Lung (tissue), 12 donors: ENCODE data around the gene SESN1. TPM values are rescaled to one million over a fixed set of nuclear protein-coding genes. Genes with fewer than 3 reads are reported as not detected.
A peak's percentile ranks its signal among the peaks of the same experiment; 100 is the strongest.

Experiments
- ATAC-seq: fragments of 200-7000 bp; cut with Tn5 transposase; one replicate; pipeline ENCODE4 v1.9.1; 2020; ENCODE audit warnings: moderate number of reproducible peaks; ENCODE audit not compliant: insufficient read depth, low FRiP score
- DNase-seq, 3 donors: peaks; one replicate each; pipeline ENCODE4 v3.0.0-alpha.2; 2013 to 2017
- H3K27ac ChIP-seq, 2 donors: one replicate each; pipeline ENCODE4 v1.5.1; 2013; ENCODE audit warnings: mild to moderate bottlenecking in 2 of 2, moderate library complexity in 2 of 2, control low read depth in 1 of 2, inconsistent platforms in 1 of 2, low read depth in 1 of 2, low read length in 1 of 2
- H3K27me3 ChIP-seq, 3 donors: one replicate each; pipeline ENCODE4 v1.5.1; 2013; ENCODE audit warnings: low read length in 2 of 3; ENCODE audit not compliant: control insufficient read depth in 3 of 3, insufficient read depth in 3 of 3
- H3K36me3 ChIP-seq, 4 donors: one replicate each; pipeline ENCODE4 v1.5.1; 2013; ENCODE audit warnings: low read length in 4 of 4, mild to moderate bottlenecking in 1 of 4, moderate library complexity in 1 of 4; ENCODE audit not compliant: control insufficient read depth in 4 of 4, insufficient read depth in 4 of 4
- H3K4me1 ChIP-seq, 5 donors: one replicate each; pipeline ENCODE4 v1.5.1; 2013; ENCODE audit warnings: low read length in 5 of 5, mild to moderate bottlenecking in 2 of 5, moderate library complexity in 1 of 5; ENCODE audit not compliant: control insufficient read depth in 5 of 5, insufficient read depth in 5 of 5
- H3K4me3 ChIP-seq: one replicate; pipeline ENCODE4 v1.5.1; 2013; ENCODE audit warnings: mild to moderate bottlenecking, control low read depth, moderate library complexity
- H3K9ac ChIP-seq, 2 donors: one replicate each; pipeline ENCODE4 v1.5.1; 2013; ENCODE audit warnings: low read length in 2 of 2, control low read depth in 1 of 2; ENCODE audit not compliant: insufficient read depth in 1 of 2
- H3K9me3 ChIP-seq, 4 donors: one replicate each; pipeline ENCODE4 v1.5.1; 2013; ENCODE audit warnings: low read length in 3 of 4, mild to moderate bottlenecking in 1 of 4, moderate library complexity in 1 of 4; ENCODE audit not compliant: control insufficient read depth in 4 of 4, insufficient read depth in 3 of 4
- WGBS, 2 donors: extraction: QIAGEN DNeasy Blood & Tissue Kit; methylation state at CpG; one replicate each; pipeline ENCODE4 v1.1.7; 2013; 5-methylcytosine and 5-hydroxymethylcytosine counted together
- polyA plus RNA-seq, 2 donors: library from polyadenylated mRNA; stranded (reverse); fragments of 200-250 nt; gene quantifications; one replicate each; pipeline ENCODE4 v1.2.1, GENCODE V29; 2013
- total RNA-seq, 2 donors: library from RNA; depleted of rRNA in 1 of 2; stranded (reverse); fragments of >200 nt in 1 of 2; gene quantifications; one replicate each; pipeline ENCODE4 v1.2.1, GENCODE V29; 2014 to 2021
- TF ChIP-seq, protein P1 (sequence below): IDR thresholded peaks from 2 replicates; pipeline ENCODE4 v1.5.1; 2012; ENCODE audit warnings: mild to moderate bottlenecking; ENCODE audit errors: control extremely low read depth, extremely low read depth
- donor health status: control.
- donor health status: control.
- donor health status: Bipolar disorder and iron deficiency.
- donor health status: healthy.
- donor health status: DM: yes; HTN: yes; CAD: no.

SESN1 gene
- total and polyA plus RNA-seq, 4 donors, result 12.9 to 69.8 (median 21.0) TPM

DNA sequence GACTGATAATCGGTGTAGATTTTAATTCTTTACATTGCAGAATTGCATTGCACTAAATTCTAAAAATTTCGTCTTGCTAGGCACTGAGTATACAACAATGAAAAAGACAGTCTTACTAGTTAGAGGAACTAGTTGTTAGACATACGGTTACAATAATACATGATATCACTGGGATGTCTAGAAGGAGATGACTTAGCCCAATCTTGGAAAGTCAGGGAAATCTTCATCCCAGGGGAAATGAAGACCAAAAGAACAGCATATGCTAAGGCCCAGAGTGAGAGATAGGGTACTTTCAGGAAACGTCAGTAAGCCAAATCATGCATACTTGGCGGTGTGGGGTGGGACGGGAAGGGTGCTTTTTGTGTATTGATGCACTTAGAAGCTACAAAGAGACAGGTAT, 1.6 kb upstream of the SESN1 start:
- Histone ChIP-seq H3K27me3 (no peaks in the 10 kb centered on the region), H3K36me3 (peaks cover 0 to 10% (median 0%) of the 10 kb centered on the region in 4 donors), H3K27ac (no peak overlapping the region), H3K9me3 (no peaks in the 10 kb centered on the region), H3K4me3 (no peak overlapping the region), H3K4me1 (peaks cover 0 to 33% (median 6%) of the 10 kb centered on the region in 5 donors), H3K9ac (peak overlapping the region; percentile 93 to 99)
- DNase-seq, result no peak
- 33 to 46% methylated on average over 6 of the region's 6 CpGs for WGBS, 2 donors
- TF ChIP-seq, protein P1, sequence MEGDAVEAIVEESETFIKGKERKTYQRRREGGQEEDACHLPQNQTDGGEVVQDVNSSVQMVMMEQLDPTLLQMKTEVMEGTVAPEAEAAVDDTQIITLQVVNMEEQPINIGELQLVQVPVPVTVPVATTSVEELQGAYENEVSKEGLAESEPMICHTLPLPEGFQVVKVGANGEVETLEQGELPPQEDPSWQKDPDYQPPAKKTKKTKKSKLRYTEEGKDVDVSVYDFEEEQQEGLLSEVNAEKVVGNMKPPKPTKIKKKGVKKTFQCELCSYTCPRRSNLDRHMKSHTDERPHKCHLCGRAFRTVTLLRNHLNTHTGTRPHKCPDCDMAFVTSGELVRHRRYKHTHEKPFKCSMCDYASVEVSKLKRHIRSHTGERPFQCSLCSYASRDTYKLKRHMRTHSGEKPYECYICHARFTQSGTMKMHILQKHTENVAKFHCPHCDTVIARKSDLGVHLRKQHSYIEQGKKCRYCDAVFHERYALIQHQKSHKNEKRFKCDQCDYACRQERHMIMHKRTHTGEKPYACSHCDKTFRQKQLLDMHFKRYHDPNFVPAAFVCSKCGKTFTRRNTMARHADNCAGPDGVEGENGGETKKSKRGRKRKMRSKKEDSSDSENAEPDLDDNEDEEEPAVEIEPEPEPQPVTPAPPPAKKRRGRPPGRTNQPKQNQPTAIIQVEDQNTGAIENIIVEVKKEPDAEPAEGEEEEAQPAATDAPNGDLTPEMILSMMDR, result no peak
- ATAC-seq, result no peak

DNA sequence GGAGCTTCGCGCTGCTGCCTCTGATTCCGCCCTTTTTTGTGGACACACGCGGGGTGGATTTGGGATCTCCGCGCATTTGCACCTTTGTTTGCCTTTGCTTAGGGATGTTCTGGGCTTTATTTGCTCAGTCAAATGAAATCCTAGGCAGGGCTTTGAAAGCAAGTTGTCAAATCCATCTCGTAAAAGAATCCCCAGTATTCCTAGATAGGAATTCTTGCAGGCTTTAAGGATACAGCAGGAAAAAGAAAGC, 1.1 kb upstream of the SESN1 start:
- H3K27ac ChIP-seq, result peak overlapping the region; percentile 99
- DNase-seq, result no peak
- ATAC-seq, result no peak
- TF ChIP-seq, protein P1, result no peak
- no peaks in the 10 kb centered on the region for H3K27me3 ChIP-seq
- peak overlapping the region; percentile 38 for H3K4me3 ChIP-seq
- H3K4me1 ChIP-seq, result peaks cover 0 to 33% (median 9%) of the 10 kb centered on the region in 5 donors
- 0 to 3% methylated on average over 8 of the region's 8 CpGs for WGBS, 2 donors
- peaks cover 0 to 6% (median 0%) of the 10 kb centered on the region in 4 donors for H3K36me3 ChIP-seq
- peak overlapping the region; percentile 93 to 99 for H3K9ac ChIP-seq
- no peaks in the 10 kb centered on the region for H3K9me3 ChIP-seq

DNA sequence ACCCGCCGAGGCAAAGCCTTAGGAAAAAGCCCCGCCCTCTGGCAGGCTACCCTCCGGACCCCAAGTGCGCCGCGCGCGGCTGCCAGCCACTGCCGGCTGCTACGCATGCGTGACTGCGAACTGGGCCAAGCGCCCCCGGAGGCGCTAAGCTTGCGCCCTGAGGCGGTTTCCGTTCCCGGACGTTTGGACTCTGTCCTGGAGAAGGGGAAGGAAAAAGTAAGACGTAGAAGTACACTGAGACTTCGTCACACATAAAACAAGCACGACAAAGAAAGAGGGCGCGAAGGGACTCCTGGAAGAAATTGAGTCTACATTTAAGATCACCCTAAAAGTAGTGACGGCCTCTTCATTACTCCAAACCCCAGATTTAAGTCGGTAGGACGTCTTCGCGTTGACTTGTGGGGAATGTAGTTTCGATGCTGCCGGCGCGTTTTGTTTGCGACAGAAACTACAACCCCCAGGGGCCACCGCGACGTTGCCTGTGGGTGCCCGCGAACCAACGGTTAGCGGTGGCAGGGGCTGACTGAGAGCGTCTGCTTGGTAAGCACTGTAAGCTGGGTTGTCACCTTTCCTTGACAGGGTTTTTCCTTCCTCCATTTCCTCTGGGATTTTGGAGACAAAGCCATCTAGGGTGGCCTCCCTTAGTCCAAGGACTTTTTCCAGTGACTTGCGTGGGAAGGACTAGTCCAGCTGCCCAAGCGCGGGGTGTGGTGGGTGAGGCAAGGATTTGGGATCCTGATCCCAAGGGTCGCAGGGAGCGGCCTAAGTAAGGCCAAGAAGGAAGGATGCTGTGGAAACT, 589 bp upstream of the SESN1 start, which contains the start of gene CEP57L1:
Gene CEP57L1, plus strand, starts transcription at position 472 of the 799 bp plus-strand sequence. CDS start 49,715 bp downstream, outside the sequence.
- Histone ChIP-seq H3K4me1 (peaks cover 0 to 33% (median 9%) of the 10 kb centered on the region in 5 donors), H3K36me3 (peaks cover 0 to 4% (median 1%) of the 10 kb centered on the region in 4 donors), H3K27ac (peak within 1 kb of the TSS; percentile 99), H3K9me3 (no peaks in the 10 kb centered on the region), H3K27me3 (no peaks in the 10 kb centered on the region), H3K9ac (peak within 1 kb of the TSS; percentile 93 to 99), H3K4me3 (peak within 1 kb of the TSS; percentile 72)
- peak; percentile 99 to 100 (median 100) for DNase-seq
- 0 to 1% methylated on average over 49 of the region's 49 CpGs for WGBS, 2 donors
- peak; percentile 78 for ATAC-seq
- TF ChIP-seq, protein P1, result no peak
